ENCODE measurements around the gene WNT9B. TPM values are rescaled to one million over a fixed set of nuclear protein-coding genes. Genes with fewer than 3 reads are reported as not detected.

WNT9B gene
- total and polyA plus RNA-seq, 2 of the 13 experiments (the other 11 are each of a cell fraction or from before 2014, with no cell fraction given), result not detected

GRCh38 chr17:46908068-46908737 lies 56.8 kb downstream of the WNT9B start:
- peaks cover 8% of the 10 kb centered on the region for H3K4me1 ChIP-seq (ENCODE audit: insufficient read depth, low read length)
- H3K4me3 ChIP-seq (replicated peaks in 1 of 3; ENCODE audit: insufficient read depth in 1 of 3, low read depth in 2 of 3, low read length in 3 of 3), result no peak overlapping the region
- in situ Hi-C loops (cut with HindIII; ENCODE audit: extremely low pct_ligation_motif_present, low pct_unique_long_range_greater_than_20kb), result no loop called here
- WGBS (ENCODE audit: low lambda C conversion rate), result 27% methylated on average over 13 of the region's 14 CpGs
- POLR2A ChIA-PET, result interaction anchor here (0.6 kb wide), 1 partner anchor 409 kb away, joined by 4 read pairs; no protein-coding TSS in a partner anchor
- DNase-seq (ENCODE audit: low spot score) (no peak), ATAC-seq (peak; percentile 11; the same call in 1 of the 3 replicates), FAIRE-seq (no peak)
- H2AFZ ChIP-seq (ENCODE audit: low read length), result no peak overlapping the region
- H3K79me2 ChIP-seq (ENCODE audit: insufficient read depth, low read length), result no peaks in the 10 kb centered on the region
- peaks cover 6 to 46% of the 10 kb centered on the region in 2 experiments for H3K27me3 ChIP-seq (ENCODE audit: control insufficient read depth in 1 of 2, insufficient read depth in 2 of 2, low read length in 2 of 2)
- H4K20me1 ChIP-seq (ENCODE audit: insufficient read depth, low read length), result no peaks in the 10 kb centered on the region
- no peaks in the 10 kb centered on the region for H3K9me3 ChIP-seq (ENCODE audit: low read length)
- H3K4me2 ChIP-seq (ENCODE audit: low read depth, low read length), result no peak overlapping the region
- TF ChIP-seq ZNF17 (CRISPR knock-in tag; IDR thresholded peaks at IDR 0.05), result no peak
- no peak for TF ChIP-seq ZNF552 (CRISPR knock-in tag; IDR thresholded peaks at IDR 0.05; ENCODE audit: borderline replicate concordance)
- no peak for TF ChIP-seq IKZF4 (CRISPR knock-in tag; IDR thresholded peaks at IDR 0.05; ENCODE audit: borderline replicate concordance, low read depth, not compliant biosample characterization)
- TF ChIP-seq YY1 (IDR thresholded peaks at IDR 0.05; ENCODE audit: insufficient read depth, insufficient replicate concordance, low read depth, low read length), result no peak
- TF ChIP-seq SAP130 (CRISPR knock-in tag; IDR thresholded peaks at IDR 0.05; ENCODE audit: low read depth), result no peak
- TF ChIP-seq, protein P1, sequence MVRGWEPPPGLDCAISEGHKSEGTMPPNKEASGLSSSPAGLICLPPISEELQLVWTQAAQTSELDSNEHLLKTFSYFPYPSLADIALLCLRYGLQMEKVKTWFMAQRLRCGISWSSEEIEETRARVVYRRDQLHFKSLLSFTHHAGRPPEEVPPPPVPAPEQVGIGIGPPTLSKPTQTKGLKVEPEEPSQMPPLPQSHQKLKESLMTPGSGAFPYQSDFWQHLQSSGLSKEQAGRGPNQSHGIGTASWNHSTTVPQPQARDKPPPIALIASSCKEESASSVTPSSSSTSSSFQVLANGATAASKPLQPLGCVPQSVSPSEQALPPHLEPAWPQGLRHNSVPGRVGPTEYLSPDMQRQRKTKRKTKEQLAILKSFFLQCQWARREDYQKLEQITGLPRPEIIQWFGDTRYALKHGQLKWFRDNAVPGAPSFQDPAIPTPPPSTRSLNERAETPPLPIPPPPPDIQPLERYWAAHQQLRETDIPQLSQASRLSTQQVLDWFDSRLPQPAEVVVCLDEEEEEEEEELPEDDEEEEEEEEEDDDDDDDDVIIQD (CRISPR knock-in tag; IDR thresholded peaks at IDR 0.05; ENCODE audit: low read depth), result no peak
- TF ChIP-seq ZNF329 (CRISPR knock-in tag; IDR thresholded peaks at IDR 0.05; ENCODE audit: low read depth), result no peak
- TF ChIP-seq ZNF562 (CRISPR knock-in tag; IDR thresholded peaks at IDR 0.05; ENCODE audit: borderline replicate concordance), result no peak
- no peak for TF ChIP-seq JUND (CRISPR knock-in tag; IDR thresholded peaks at IDR 0.05)
- no peak for TF ChIP-seq FIP1L1 (IDR thresholded peaks at IDR 0.05; ENCODE audit: borderline replicate concordance, insufficient read depth, low read depth, low read length)
- TF ChIP-seq ZNF225 (CRISPR knock-in tag; IDR thresholded peaks at IDR 0.05), result no peak
- no peak for TF ChIP-seq SOX5 (CRISPR knock-in tag; IDR thresholded peaks at IDR 0.05; ENCODE audit: borderline replicate concordance)
- TF ChIP-seq PRDM10 (CRISPR knock-in tag; IDR thresholded peaks at IDR 0.05; ENCODE audit: low read depth), result no peak
- no peak for TF ChIP-seq RFX3 (CRISPR knock-in tag; IDR thresholded peaks at IDR 0.05)
- TF ChIP-seq, protein P2, sequence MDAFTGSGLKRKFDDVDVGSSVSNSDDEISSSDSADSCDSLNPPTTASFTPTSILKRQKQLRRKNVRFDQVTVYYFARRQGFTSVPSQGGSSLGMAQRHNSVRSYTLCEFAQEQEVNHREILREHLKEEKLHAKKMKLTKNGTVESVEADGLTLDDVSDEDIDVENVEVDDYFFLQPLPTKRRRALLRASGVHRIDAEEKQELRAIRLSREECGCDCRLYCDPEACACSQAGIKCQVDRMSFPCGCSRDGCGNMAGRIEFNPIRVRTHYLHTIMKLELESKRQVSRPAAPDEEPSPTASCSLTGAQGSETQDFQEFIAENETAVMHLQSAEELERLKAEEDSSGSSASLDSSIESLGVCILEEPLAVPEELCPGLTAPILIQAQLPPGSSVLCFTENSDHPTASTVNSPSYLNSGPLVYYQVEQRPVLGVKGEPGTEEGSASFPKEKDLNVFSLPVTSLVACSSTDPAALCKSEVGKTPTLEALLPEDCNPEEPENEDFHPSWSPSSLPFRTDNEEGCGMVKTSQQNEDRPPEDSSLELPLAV (CRISPR knock-in tag; conservative IDR thresholded peaks at IDR 0.05; ENCODE audit: low read depth), result no peak
- no peak for TF ChIP-seq ZNF781 (CRISPR knock-in tag; IDR thresholded peaks at IDR 0.05; ENCODE audit: borderline replicate concordance, not compliant biosample characterization)
- CTCF ChIA-PET (ENCODE audit: low intra/inter-chr PET ratio, low total read pairs), result no interaction called here
- H3K9ac ChIP-seq (ENCODE audit: insufficient read depth, low read depth, low read length), result no peak overlapping the region
- H3K36me3 ChIP-seq (replicated peaks in 1 of 2; ENCODE audit: control insufficient read depth in 1 of 2, insufficient read depth in 2 of 2, low read length in 2 of 2), result no peaks in the 10 kb centered on the region
- no TSS peak for BruUV-seq (replicated peaks)
- intact Hi-C loops (cut with micrococcal nuclease; ENCODE audit: unreplicated experiment), result no loop called here
- H3K27ac ChIP-seq (ENCODE audit: extremely low read length, insufficient read depth, low read length), result no peak overlapping the region
